ENCODE measurements around the gene SRSF5.
A peak's percentile ranks its signal among the peaks of the same experiment; 100 is the strongest.
"Not testable (repeated sequence)": the region's sequence is repeated elsewhere in the genome, so short reads cannot be mapped to it uniquely, and the experiment has no call there.

SRSF5 gene

GRCh38 chr14:69766984-69767368 is at the start of gene SRSF5:
SRSF5 (plus strand) TSS chr14:69767142; CDS start chr14:69768157, 1,015 bp downstream.
- DNase-seq = peak; percentile 82 to 92

- DNase-seq = not testable (repeated sequence)
Observed at GRCh38 chr14:69718614-69719013, 48.3 kb upstream of the SRSF5 start.

- DNase-seq = peak; percentile 35 to 55
Observed at GRCh38 chr14:69719501-69719951, 47.4 kb upstream of the SRSF5 start.

- DNase-seq = no peak
Observed at GRCh38 chr14:69720912-69721311, 46.0 kb upstream of the SRSF5 start.

- peak; percentile 51 to 82 for DNase-seq
Observed at GRCh38 chr14:69726761-69727511, 40.0 kb upstream of the SRSF5 start.

- DNase-seq = no peak
Observed at GRCh38 chr14:69727860-69728259, 39.1 kb upstream of the SRSF5 start.

GRCh38 chr14:69731919-69732598 is 34.9 kb upstream of the SRSF5 start:
- DNase-seq = not testable (repeated sequence)

- not testable (repeated sequence) for DNase-seq
Observed at GRCh38 chr14:69736405-69736804, 30.5 kb upstream of the SRSF5 start.

GRCh38 chr14:69741055-69741454 is 25.9 kb upstream of the SRSF5 start:
- DNase-seq = no peak

- no peak for DNase-seq
Observed at GRCh38 chr14:69749956-69750355, 17.0 kb upstream of the SRSF5 start.

GRCh38 chr14:69750495-69750894 is 16.4 kb upstream of the SRSF5 start:
- no peak for DNase-seq

GRCh38 chr14:69752773-69753172 is 14.2 kb upstream of the SRSF5 start:
- no peak for DNase-seq

GRCh38 chr14:69753860-69754259 is 13.1 kb upstream of the SRSF5 start:
- DNase-seq = no peak

GRCh38 chr14:69754487-69754886 is 12.5 kb upstream of the SRSF5 start:
- no peak for DNase-seq

- DNase-seq = no peak
Observed at GRCh38 chr14:69755296-69755695, 11.6 kb upstream of the SRSF5 start.

GRCh38 chr14:69755784-69756183 is 11.2 kb upstream of the SRSF5 start:
- DNase-seq = no peak

GRCh38 chr14:69756298-69756697 is 10.6 kb upstream of the SRSF5 start:
- DNase-seq = no peak

- DNase-seq = peak in 1 of 2 donors; percentile 83
Observed at GRCh38 chr14:69760810-69761209, 6.1 kb upstream of the SRSF5 start.

GRCh38 chr14:69763761-69764510 is 3.0 kb upstream of the SRSF5 start:
- DNase-seq = peak; percentile 13 to 45

- peak; percentile 65 to 82 for DNase-seq
Observed at GRCh38 chr14:69767369-69767999, 542 bp downstream of the SRSF5 start.

GRCh38 chr14:69768873-69769272 is 1.9 kb downstream of the SRSF5 start:
- no peak for DNase-seq

GRCh38 chr14:69769623-69770022 is 2.7 kb downstream of the SRSF5 start:
- DNase-seq = no peak

GRCh38 chr14:69770559-69770958 is 3.6 kb downstream of the SRSF5 start:
- DNase-seq = no peak

Data from bone marrow (tissue), 2 donors.